Measurements from ENCODE around the gene PGF. TPM values are rescaled to one million over a fixed set of nuclear protein-coding genes. Genes with fewer than 3 reads are reported as not detected.

Gene PGF
- polyA plus RNA-seq, 1 donor (not counting 4 experiments of a cell fraction or from before 2014, with no cell fraction given) = 16.5 TPM

- Histone ChIP-seq H3K9me3 (ENCODE audit: control insufficient read depth, low read depth, low read length) (no peaks in the 10 kb centered on the region), H3K36me3 (ENCODE audit: control insufficient read depth in 2 of 2, extremely low read depth in 1 of 2, insufficient read depth in 2 of 2, low read length in 2 of 2) (no peaks in the 10 kb centered on the region), H3K4me1 (ENCODE audit: control insufficient read depth, extremely low read depth, insufficient read depth, low read length) (peaks cover 22% of the 10 kb centered on the region), H3K4me2 (ENCODE audit: control insufficient read depth, extremely low read depth, insufficient read depth, low read depth, low read length) (no peak overlapping the region), H4K20me1 (ENCODE audit: control insufficient read depth, extremely low read depth, insufficient read depth, low read length) (no peaks in the 10 kb centered on the region), H2AFZ (ENCODE audit: control insufficient read depth, low read length) (no peak overlapping the region), H3K9me1 (ENCODE audit: control insufficient read depth, extremely low read depth, insufficient read depth, low read length) (no peaks in the 10 kb centered on the region), H3K4me3 (ENCODE audit: control insufficient read depth in 2 of 3, extremely low read depth in 1 of 3, insufficient read depth in 2 of 3, low read depth in 1 of 3, low read length in 3 of 3) (no peak overlapping the region), H3K9ac (ENCODE audit: control insufficient read depth, extremely low read depth, insufficient read depth, low read length) (no peak overlapping the region), H3K79me2 (ENCODE audit: control insufficient read depth, insufficient read depth, low read length) (no peaks in the 10 kb centered on the region), H3K27me3 (ENCODE audit: control insufficient read depth, extremely low read depth, insufficient read depth, low read length) (no peaks in the 10 kb centered on the region), H3K27ac (ENCODE audit: control insufficient read depth, insufficient read depth, low read length) (no peak overlapping the region)
- FAIRE-seq = no peak
- DNase-seq (ENCODE audit: low read depth, low spot score) = no peak
- TF ChIP-seq CTCF (optimal IDR thresholded peaks at IDR 0.05 in 1 of 3, IDR thresholded peaks at IDR 0.05 in 1 of 3, conservative IDR thresholded peaks at IDR 0.05 in 1 of 3; ENCODE audit: extremely low read depth in 1 of 3, insufficient read depth in 2 of 3, low read length in 3 of 3) = no peak
- TF ChIP-seq EZH2 (IDR thresholded peaks at IDR 0.05; ENCODE audit: low read length) = no peak
- dilution Hi-C loops (cut with MboI; ENCODE audit: extremely low pct_ligation_motif_present, low sequenced_read_pairs) = no loop called here
Measured at GRCh38 chr14:74976264-74977113, 21.1 kb upstream of the PGF start.

DNA sequence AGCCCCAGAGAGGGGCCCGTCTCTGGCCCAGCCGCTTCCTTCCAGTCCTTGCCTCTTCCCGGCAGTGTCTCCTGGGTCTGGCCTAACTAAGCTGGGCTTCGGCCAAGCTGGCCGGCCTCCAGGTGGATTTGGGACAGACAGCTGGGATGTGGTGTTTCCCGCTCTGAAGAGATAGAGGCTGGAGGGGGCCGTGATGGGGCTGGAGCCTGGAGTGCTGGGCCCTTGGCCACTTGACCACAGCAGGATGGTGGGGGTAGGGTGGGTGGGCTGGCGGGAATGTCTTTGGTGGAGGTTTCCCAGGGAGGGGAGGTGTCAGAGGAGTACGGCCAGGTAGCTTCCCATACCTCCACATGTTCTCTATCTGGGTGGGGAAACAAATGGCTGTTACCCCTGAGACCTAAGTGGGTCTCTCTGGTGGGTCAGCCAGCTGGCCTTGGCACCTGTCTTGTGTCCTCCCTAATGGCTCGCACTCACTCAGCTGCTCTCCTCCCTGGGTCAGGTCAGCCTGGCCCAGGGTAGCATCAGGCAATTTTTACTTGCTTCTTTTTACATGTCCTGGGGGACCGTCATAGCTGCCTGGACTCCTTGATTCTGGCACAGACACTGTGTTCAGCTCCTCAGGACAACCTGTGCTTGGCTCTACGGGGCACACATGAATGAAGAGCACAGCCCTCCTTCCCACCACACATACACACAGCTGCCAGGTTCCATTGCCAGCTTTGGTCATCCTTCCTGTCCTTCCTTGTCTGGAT is 19.8 kb upstream of the PGF start:
- no peak overlapping the region for H2AFZ ChIP-seq (ENCODE audit: control insufficient read depth, low read length)
- H4K20me1 ChIP-seq (ENCODE audit: control insufficient read depth, extremely low read depth, insufficient read depth, low read length) = no peaks in the 10 kb centered on the region
- no peak overlapping the region for H3K9ac ChIP-seq (ENCODE audit: control insufficient read depth, extremely low read depth, insufficient read depth, low read length)
- H3K36me3 ChIP-seq (ENCODE audit: control insufficient read depth in 2 of 2, extremely low read depth in 1 of 2, insufficient read depth in 2 of 2, low read length in 2 of 2) = no peaks in the 10 kb centered on the region
- H3K79me2 ChIP-seq (ENCODE audit: control insufficient read depth, insufficient read depth, low read length) = no peaks in the 10 kb centered on the region
- dilution Hi-C loops (cut with MboI; ENCODE audit: extremely low pct_ligation_motif_present, low sequenced_read_pairs) = no loop called here
- H3K4me2 ChIP-seq (ENCODE audit: control insufficient read depth, extremely low read depth, insufficient read depth, low read depth, low read length) = no peak overlapping the region
- FAIRE-seq (no peak), DNase-seq (ENCODE audit: low read depth, low spot score) (no peak)
- no peaks in the 10 kb centered on the region for H3K9me3 ChIP-seq (ENCODE audit: control insufficient read depth, low read depth, low read length)
- no peak overlapping the region for H3K27ac ChIP-seq (ENCODE audit: control insufficient read depth, insufficient read depth, low read length)
- TF ChIP-seq EZH2 (IDR thresholded peaks at IDR 0.05; ENCODE audit: low read length) = no peak
- H3K27me3 ChIP-seq (ENCODE audit: control insufficient read depth, extremely low read depth, insufficient read depth, low read length) = no peaks in the 10 kb centered on the region
- no peaks in the 10 kb centered on the region for H3K9me1 ChIP-seq (ENCODE audit: control insufficient read depth, extremely low read depth, insufficient read depth, low read length)
- peaks cover 22% of the 10 kb centered on the region for H3K4me1 ChIP-seq (ENCODE audit: control insufficient read depth, extremely low read depth, insufficient read depth, low read length)
- no peak overlapping the region for H3K4me3 ChIP-seq (ENCODE audit: control insufficient read depth in 2 of 3, extremely low read depth in 1 of 3, insufficient read depth in 2 of 3, low read depth in 1 of 3, low read length in 3 of 3)

All from keratinocyte (primary cell).